Nephron (organoid): ENCODE data around the gene HES2.

Experiments used
- H3K27ac Mint-ChIP-seq, 3 experiments: 2 replicates each; pipeline ENCODE4 v1.8.0; 2020; ENCODE audit warnings: mixed read lengths in 3 of 3, mild to moderate bottlenecking in 2 of 3, moderate library complexity in 1 of 3
- H3K27me3 Mint-ChIP-seq: 2 replicates; pipeline ENCODE4 v1.8.0; 2021; ENCODE audit warnings: low read depth, mild to moderate bottlenecking, moderate library complexity, mixed read lengths
- H3K36me3 Mint-ChIP-seq: 2 replicates; pipeline ENCODE4 v1.8.0; 2020; ENCODE audit warnings: low read depth, mixed read lengths
- H3K4me1 Mint-ChIP-seq: 2 replicates; pipeline ENCODE4 v1.8.0; 2020; ENCODE audit warnings: mixed read lengths
- H3K4me3 Mint-ChIP-seq, 3 experiments: 2 replicates each; pipeline ENCODE4 v1.8.0; 2020; ENCODE audit warnings: mild to moderate bottlenecking in 3 of 3, mixed read lengths in 3 of 3, moderate library complexity in 2 of 3
- H3K9me3 Mint-ChIP-seq: 2 replicates; pipeline ENCODE4 v1.8.0; 2020; ENCODE audit warnings: mixed read lengths
- CTCF ChIP-seq, 3 experiments: fragments of 200-600 bp; sonication (generic); IDR thresholded peaks; one replicate each; pipeline ENCODE4 v1.5.0; 2021; ENCODE audit warnings: antibody characterized with exemption in 3 of 3; ENCODE audit not compliant: unreplicated experiment in 3 of 3

Gene HES2

GRCh38 chr1:6392809-6393399 is 26.8 kb downstream of the HES2 start:
- peaks cover 15% of the 10 kb centered on the region for H3K4me1 Mint-ChIP-seq
- H3K4me3 Mint-ChIP-seq: peak overlapping the region; percentile 87 to 89 (median 88)
- peaks cover 29% of the 10 kb centered on the region for H3K27me3 Mint-ChIP-seq
- no peaks in the 10 kb centered on the region for H3K36me3 Mint-ChIP-seq
- H3K27ac Mint-ChIP-seq: no peak overlapping the region
- no peak for TF ChIP-seq CTCF (IDR thresholded peaks at IDR 0.05; ENCODE audit: unreplicated experiment in 3 of 3)
- H3K9me3 Mint-ChIP-seq: no peaks in the 10 kb centered on the region

- peak overlapping the region; percentile 75 to 85 (median 85) for H3K4me3 Mint-ChIP-seq
- peak overlapping the region in 2 of 3 experiments; percentile 70 to 77 for H3K27ac Mint-ChIP-seq
- H3K27me3 Mint-ChIP-seq: peaks cover 25% of the 10 kb centered on the region
- no peak for TF ChIP-seq CTCF (IDR thresholded peaks at IDR 0.05; ENCODE audit: unreplicated experiment in 3 of 3)
- H3K9me3 Mint-ChIP-seq: no peaks in the 10 kb centered on the region
- peaks cover 18% of the 10 kb centered on the region for H3K4me1 Mint-ChIP-seq
- H3K36me3 Mint-ChIP-seq: no peaks in the 10 kb centered on the region
Observed at GRCh38 chr1:6391951-6392808, 27.5 kb downstream of the HES2 start.

- Mint-ChIP-seq H3K4me1 (peaks cover 30% of the 10 kb centered on the region), H3K4me3 (peak overlapping the region in 1 of 3 experiments; percentile 4), H3K36me3 (no peaks in the 10 kb centered on the region)
Observed at GRCh38 chr1:6389971-6390370, 29.7 kb downstream of the HES2 start.

GRCh38 chr1:6386371-6386949 is 33.3 kb downstream of the HES2 start:
- Mint-ChIP-seq H3K27me3 (peaks cover 15% of the 10 kb centered on the region), H3K27ac (no peak overlapping the region), H3K9me3 (no peaks in the 10 kb centered on the region), H3K36me3 (no peaks in the 10 kb centered on the region), H3K4me3 (peak overlapping the region in 1 of 3 experiments; percentile 54), H3K4me1 (peaks cover 16% of the 10 kb centered on the region)
- no peak for TF ChIP-seq CTCF (IDR thresholded peaks at IDR 0.05; ENCODE audit: unreplicated experiment in 3 of 3)

More at GRCh38 chr1:6389971-6390370, 29.7 kb downstream of the HES2 start:
- Mint-ChIP-seq H3K9me3 (no peaks in the 10 kb centered on the region), H3K27ac (no peak overlapping the region), H3K27me3 (peaks cover 25% of the 10 kb centered on the region)
- TF ChIP-seq CTCF (IDR thresholded peaks at IDR 0.05; ENCODE audit: unreplicated experiment in 3 of 3): no peak

- H3K9me3 Mint-ChIP-seq: peaks cover 2% of the 10 kb centered on the region
- H3K4me1 Mint-ChIP-seq: peaks cover 16% of the 10 kb centered on the region
- H3K27ac Mint-ChIP-seq: peak overlapping the region in 1 of 3 experiments; percentile 64
- no peaks in the 10 kb centered on the region for H3K36me3 Mint-ChIP-seq
- peaks cover 9% of the 10 kb centered on the region for H3K27me3 Mint-ChIP-seq
- no peak for TF ChIP-seq CTCF (IDR thresholded peaks at IDR 0.05; ENCODE audit: unreplicated experiment in 3 of 3)
- H3K4me3 Mint-ChIP-seq: no peak overlapping the region
Observed at GRCh38 chr1:6385488-6386191, 34.1 kb downstream of the HES2 start.
